MCF 10A (cell line): ENCODE results near the gene TCF3. TPM values are rescaled to one million over a fixed set of nuclear protein-coding genes. Genes with fewer than 3 reads are reported as not detected.

Experiments
- BruUV-seq: library from RNA; stranded (reverse); fragments of 400-500 nt; replicated peaks from 2 replicates; lab custom pipeline; 2021; lab: Mats Ljungman, UMichigan
- CTCF ChIA-PET: fragments of 300-600 bp; sonication (Branson Sonifier 250); formaldehyde crosslinking; extraction: SDS; loops from one replicate; lab custom pipeline; 2021; ENCODE audit warnings: antibody characterized with exemption, inconsistent platforms; lab: Yijun Ruan, JAX
- POLR2A ChIA-PET: fragments of 300-600, 350-650 bp; sonication (Branson Sonifier 250); formaldehyde crosslinking; extraction: SDS; loops from one replicate; lab custom pipeline; 2020; ENCODE audit warnings: antibody characterized with exemption, inconsistent platforms; lab: Yijun Ruan, JAX
- DNase-seq: peaks from one replicate; pipeline ENCODE4 v3.0.0-alpha.2; 2018; ENCODE audit not compliant: unreplicated experiment
- H3K27ac Mint-ChIP-seq: one replicate; pipeline ENCODE4 v1.8.0; 2022; ENCODE audit warnings: mild to moderate bottlenecking, low read depth, mixed read lengths; ENCODE audit not compliant: unreplicated experiment
- H3K27me3 Mint-ChIP-seq: one replicate; pipeline ENCODE4 v1.8.0; 2022; ENCODE audit warnings: mixed read lengths; ENCODE audit not compliant: insufficient read depth, unreplicated experiment
- H3K36me3 Mint-ChIP-seq: one replicate; pipeline ENCODE4 v1.8.0; 2022; ENCODE audit warnings: mild to moderate bottlenecking, moderate library complexity, mixed read lengths; ENCODE audit not compliant: insufficient read depth, unreplicated experiment
- H3K4me1 Mint-ChIP-seq: one replicate; pipeline ENCODE4 v1.8.0; 2022; ENCODE audit warnings: mixed read lengths; ENCODE audit not compliant: insufficient read depth, unreplicated experiment
- H3K4me3 Mint-ChIP-seq: one replicate; pipeline ENCODE4 v1.8.0; 2022; ENCODE audit warnings: mild to moderate bottlenecking, moderate library complexity, mixed read lengths; ENCODE audit not compliant: unreplicated experiment
- H3K9me3 Mint-ChIP-seq: one replicate; pipeline ENCODE4 v1.8.0; 2022; ENCODE audit warnings: mixed read lengths; ENCODE audit not compliant: unreplicated experiment
- CTCF ChIP-seq: fragments of 200-600 bp; IDR thresholded peaks from one replicate; pipeline ENCODE4 v1.8.0; 2022; ENCODE audit warnings: antibody characterized with exemption, mild to moderate bottlenecking; ENCODE audit not compliant: unreplicated experiment
- intact Hi-C: fragments of 100-400 bp; cut with micrococcal nuclease; formaldehyde crosslinking; loops from 2 replicates; pipeline ENCODE4 v1.14.1; 2022
- total RNA-seq: library from RNA; stranded (reverse); gene quantifications from 2 replicates; pipeline ENCODE4 v1.2.3, GENCODE V29; 2022

The TCF3 gene
- total RNA-seq, 1 experiment from 2014 or later = 100 TPM

DNA sequence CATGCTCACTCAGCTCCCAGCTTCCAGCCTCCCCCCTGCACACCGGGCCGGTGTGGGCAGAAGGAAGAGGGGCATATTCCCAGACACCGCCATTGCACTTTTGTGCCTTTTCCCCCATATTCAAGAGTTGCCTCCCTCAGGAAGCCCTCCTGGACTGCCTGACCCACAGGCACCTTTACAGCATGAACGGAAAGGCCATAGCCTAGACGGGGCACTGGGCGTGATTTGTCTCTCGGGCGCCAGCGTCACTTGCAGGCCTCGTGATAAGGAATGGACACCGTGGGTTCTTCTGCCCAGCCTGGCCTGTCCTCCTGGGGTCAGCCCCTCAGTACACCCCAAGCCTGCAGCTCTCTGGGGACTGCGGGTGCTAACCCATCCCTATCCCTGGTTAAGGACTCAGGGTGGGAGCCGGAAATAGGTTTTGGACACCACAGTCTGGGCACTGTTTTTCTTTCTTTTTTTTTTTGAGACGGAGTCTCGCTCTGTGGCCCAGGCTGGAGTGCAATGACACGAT, 46.2 kb downstream of the TCF3 start:
- ChIA-PET POLR2A (interaction anchor here (0.7 to 8.0 kb wide), 12 partner anchors 9 to 337 kb away, joined by 3 to 105 read pairs (median 5); partner anchors contain the start of genes CIRBP, MBD3 and TCF3), CTCF (interaction anchor here (0.6 to 1.9 kb wide), 6 partner anchors 16 to 161 kb away, joined by 3 to 5 read pairs (median 4); no protein-coding TSS in a partner anchor)
- TF ChIP-seq CTCF = no peak
- no peak for DNase-seq
- BruUV-seq = no TSS peak
- intact Hi-C loops = loop anchor here (5.0 kb wide), 2 partner anchors 46 to 191 kb away; partner anchors contain the start of gene TCF3
- Mint-ChIP-seq H3K36me3 (peaks cover 29% of the 10 kb centered on the region), H3K27me3 (no peaks in the 10 kb centered on the region), H3K9me3 (no peaks in the 10 kb centered on the region), H3K27ac (peak overlapping the region; percentile 46), H3K4me1 (peaks cover 4% of the 10 kb centered on the region), H3K4me3 (peak overlapping the region; percentile 79)

GRCh38 chr19:1605236-1606137, 46.9 kb downstream of the TCF3 start, which contains the start of gene UQCR11:
Gene UQCR11 (minus strand): TSS chr19:1605462. CDS start chr19:1605409, 53 bp downstream.
- H3K27ac Mint-ChIP-seq = peak within 1 kb of the TSS; percentile 57
- peaks cover 4% of the 10 kb centered on the region for H3K4me1 Mint-ChIP-seq
- no peaks in the 10 kb centered on the region for H3K9me3 Mint-ChIP-seq
- BruUV-seq = TSS peak; percentile 76
- H3K36me3 Mint-ChIP-seq = peaks cover 26% of the 10 kb centered on the region
- peak within 1 kb of the TSS; percentile 79 for H3K4me3 Mint-ChIP-seq
- DNase-seq = peak; percentile 96
- H3K27me3 Mint-ChIP-seq = no peaks in the 10 kb centered on the region
- intact Hi-C loops = loop anchor here (5.0 kb wide), 2 partner anchors 47 to 192 kb away; partner anchors contain the start of gene TCF3
- CTCF ChIA-PET = interaction anchor here (0.6 to 1.9 kb wide), 6 partner anchors 17 to 161 kb away, joined by 3 to 5 read pairs (median 4); no protein-coding TSS in a partner anchor
- POLR2A ChIA-PET = interaction anchor here (0.5 to 8.0 kb wide), 15 partner anchors 8 to 942 kb away, joined by 3 to 105 read pairs (median 4); partner anchors contain the start of genes CIRBP, MBD3, RNF126 and TCF3
- TF ChIP-seq CTCF = peak; percentile 50

GRCh38 chr19:1602091-1602707, 50.2 kb downstream of the TCF3 start:
- intact Hi-C loops = no loop called here
- Mint-ChIP-seq H3K9me3 (no peaks in the 10 kb centered on the region), H3K27ac (no peak overlapping the region), H3K4me1 (peaks cover 4% of the 10 kb centered on the region), H3K36me3 (peaks cover 35% of the 10 kb centered on the region), H3K27me3 (no peaks in the 10 kb centered on the region), H3K4me3 (peak overlapping the region; percentile 12)
- TF ChIP-seq CTCF = no peak
- DNase-seq = no peak
- BruUV-seq = no TSS peak
- POLR2A ChIA-PET = interaction anchor here (0.7 to 8.0 kb wide), 3 partner anchors 10 to 1022 kb away, joined by 3 to 105 read pairs (median 49); partner anchors contain the start of genes MBD3 and TCF3
- CTCF ChIA-PET = interaction anchor here (0.6 to 1.1 kb wide), 3 partner anchors 34 to 224 kb away, joined by 3 read pairs; partner anchors contain the start of gene MEX3D
